ENCODE data around the gene ZNF438. TPM values are rescaled to one million over a fixed set of nuclear protein-coding genes. Genes with fewer than 3 reads are reported as not detected.

ZNF438 gene
- total RNA-seq, 1 donor: 4.3 TPM

GRCh38 chr10:31033147-31033546 lies 1.5 kb upstream of the ZNF438 start:
- no peak overlapping the region for H3K4me2 ChIP-seq (ENCODE audit: insufficient read depth, low read length)
- peak overlapping the region; percentile 43 for H3K27ac ChIP-seq (ENCODE audit: low read depth, low read length)
- peaks cover 31% of the 10 kb centered on the region for H3K4me1 ChIP-seq (ENCODE audit: insufficient read depth, low read length)
- no peaks in the 10 kb centered on the region for H3K36me3 ChIP-seq (ENCODE audit: insufficient read depth, low read length)
- no peak overlapping the region for H3K4me3 ChIP-seq (ENCODE audit: insufficient read depth, low read length)
- H2AFZ ChIP-seq (ENCODE audit: low read length): no peak overlapping the region
- H4K20me1 ChIP-seq (ENCODE audit: insufficient read depth, low read length): no peaks in the 10 kb centered on the region
- peaks cover 13% of the 10 kb centered on the region for H3K79me2 ChIP-seq (ENCODE audit: insufficient read depth, low read length)
- DNase-seq (ENCODE audit: insufficient read length, low spot score, missing footprints): no peak
- TF ChIP-seq CTCF (IDR thresholded peaks at IDR 0.05; ENCODE audit: extremely low read depth, low read depth, low read length): no peak
- H3K9me3 ChIP-seq (ENCODE audit: low read depth, low read length): no peaks in the 10 kb centered on the region
- no peaks in the 10 kb centered on the region for H3K27me3 ChIP-seq (ENCODE audit: insufficient read depth, low read length)

- Histone ChIP-seq H3K27me3 (ENCODE audit: insufficient read depth, low read length) (no peaks in the 10 kb centered on the region), H3K79me2 (ENCODE audit: insufficient read depth, low read length) (peaks cover 13% of the 10 kb centered on the region), H3K9me3 (ENCODE audit: low read depth, low read length) (no peaks in the 10 kb centered on the region), H3K4me3 (ENCODE audit: insufficient read depth, low read length) (peak overlapping the region; percentile 84), H3K27ac (ENCODE audit: low read depth, low read length) (peak overlapping the region; percentile 99), H4K20me1 (ENCODE audit: insufficient read depth, low read length) (no peaks in the 10 kb centered on the region), H3K4me1 (ENCODE audit: insufficient read depth, low read length) (peaks cover 31% of the 10 kb centered on the region), H3K4me2 (ENCODE audit: insufficient read depth, low read length) (peak overlapping the region; percentile 98), H3K36me3 (ENCODE audit: insufficient read depth, low read length) (no peaks in the 10 kb centered on the region), H2AFZ (ENCODE audit: low read length) (peak overlapping the region; percentile 85)
- no peak for TF ChIP-seq CTCF (IDR thresholded peaks at IDR 0.05; ENCODE audit: extremely low read depth, low read depth, low read length)
- peak; percentile 97 for DNase-seq (ENCODE audit: insufficient read length, low spot score, missing footprints)
Measured at GRCh38 chr10:31032258-31033132, 830 bp upstream of the ZNF438 start.

- DNase-seq (ENCODE audit: insufficient read length, low spot score, missing footprints): no peak
- Histone ChIP-seq H3K4me2 (ENCODE audit: insufficient read depth, low read length) (peak overlapping the region; percentile 98), H3K27ac (ENCODE audit: low read depth, low read length) (peak overlapping the region; percentile 99), H3K9me3 (ENCODE audit: low read depth, low read length) (no peaks in the 10 kb centered on the region), H3K27me3 (ENCODE audit: insufficient read depth, low read length) (no peaks in the 10 kb centered on the region), H4K20me1 (ENCODE audit: insufficient read depth, low read length) (no peaks in the 10 kb centered on the region), H3K4me3 (ENCODE audit: insufficient read depth, low read length) (peak overlapping the region; percentile 84), H3K79me2 (ENCODE audit: insufficient read depth, low read length) (peaks cover 15% of the 10 kb centered on the region), H2AFZ (ENCODE audit: low read length) (peak overlapping the region; percentile 87), H3K36me3 (ENCODE audit: insufficient read depth, low read length) (no peaks in the 10 kb centered on the region), H3K4me1 (ENCODE audit: insufficient read depth, low read length) (peaks cover 31% of the 10 kb centered on the region)
- TF ChIP-seq CTCF (IDR thresholded peaks at IDR 0.05; ENCODE audit: extremely low read depth, low read depth, low read length): no peak
Measured at GRCh38 chr10:31031205-31031557, 484 bp downstream of the ZNF438 start.

- H3K36me3 ChIP-seq (ENCODE audit: insufficient read depth, low read length): no peaks in the 10 kb centered on the region
- H2AFZ ChIP-seq (ENCODE audit: low read length): peak overlapping the region; percentile 87
- no peaks in the 10 kb centered on the region for H4K20me1 ChIP-seq (ENCODE audit: insufficient read depth, low read length)
- H3K9me3 ChIP-seq (ENCODE audit: low read depth, low read length): no peaks in the 10 kb centered on the region
- H3K27ac ChIP-seq (ENCODE audit: low read depth, low read length): peak overlapping the region; percentile 99
- TF ChIP-seq CTCF (IDR thresholded peaks at IDR 0.05; ENCODE audit: extremely low read depth, low read depth, low read length): no peak
- no peak for DNase-seq (ENCODE audit: insufficient read length, low spot score, missing footprints)
- H3K4me3 ChIP-seq (ENCODE audit: insufficient read depth, low read length): peak overlapping the region; percentile 84
- peaks cover 31% of the 10 kb centered on the region for H3K4me1 ChIP-seq (ENCODE audit: insufficient read depth, low read length)
- H3K27me3 ChIP-seq (ENCODE audit: insufficient read depth, low read length): no peaks in the 10 kb centered on the region
- peaks cover 15% of the 10 kb centered on the region for H3K79me2 ChIP-seq (ENCODE audit: insufficient read depth, low read length)
- peak overlapping the region; percentile 98 for H3K4me2 ChIP-seq (ENCODE audit: insufficient read depth, low read length)
Measured at GRCh38 chr10:31030800-31031199, 865 bp downstream of the ZNF438 start.

Measured in osteoblast (primary cell).